Lung (tissue), 12 donors: ENCODE data around the gene SLX4. TPM values are rescaled to one million over a fixed set of nuclear protein-coding genes. Genes with fewer than 3 reads are reported as not detected.

Source experiments
- ATAC-seq: fragments of 200-7000 bp; cut with Tn5 transposase; one replicate; pipeline ENCODE4 v1.9.1; 2020; ENCODE audit warnings: moderate number of reproducible peaks; ENCODE audit not compliant: insufficient read depth, low FRiP score
- DNase-seq, 3 donors: peaks; one replicate each; pipeline ENCODE4 v3.0.0-alpha.2; 2013 to 2017
- H3K27ac ChIP-seq, 2 donors: one replicate each; pipeline ENCODE4 v1.5.1; 2013; ENCODE audit warnings: mild to moderate bottlenecking in 2 of 2, moderate library complexity in 2 of 2, control low read depth in 1 of 2, inconsistent platforms in 1 of 2, low read depth in 1 of 2, low read length in 1 of 2
- H3K27me3 ChIP-seq, 3 donors: one replicate each; pipeline ENCODE4 v1.5.1; 2013; ENCODE audit warnings: low read length in 2 of 3; ENCODE audit not compliant: control insufficient read depth in 3 of 3, insufficient read depth in 3 of 3
- H3K36me3 ChIP-seq, 4 donors: one replicate each; pipeline ENCODE4 v1.5.1; 2013; ENCODE audit warnings: low read length in 4 of 4, mild to moderate bottlenecking in 1 of 4, moderate library complexity in 1 of 4; ENCODE audit not compliant: control insufficient read depth in 4 of 4, insufficient read depth in 4 of 4
- H3K4me1 ChIP-seq, 5 donors: one replicate each; pipeline ENCODE4 v1.5.1; 2013; ENCODE audit warnings: low read length in 5 of 5, mild to moderate bottlenecking in 2 of 5, moderate library complexity in 1 of 5; ENCODE audit not compliant: control insufficient read depth in 5 of 5, insufficient read depth in 5 of 5
- H3K4me3 ChIP-seq: one replicate; pipeline ENCODE4 v1.5.1; 2013; ENCODE audit warnings: mild to moderate bottlenecking, control low read depth, moderate library complexity
- H3K9ac ChIP-seq, 2 donors: one replicate each; pipeline ENCODE4 v1.5.1; 2013; ENCODE audit warnings: low read length in 2 of 2, control low read depth in 1 of 2; ENCODE audit not compliant: insufficient read depth in 1 of 2
- H3K9me3 ChIP-seq, 4 donors: one replicate each; pipeline ENCODE4 v1.5.1; 2013; ENCODE audit warnings: low read length in 3 of 4, mild to moderate bottlenecking in 1 of 4, moderate library complexity in 1 of 4; ENCODE audit not compliant: control insufficient read depth in 4 of 4, insufficient read depth in 3 of 4
- CTCF ChIP-seq: IDR thresholded peaks from 2 replicates; pipeline ENCODE4 v1.5.1; 2012; ENCODE audit warnings: mild to moderate bottlenecking; ENCODE audit errors: control extremely low read depth, extremely low read depth
- WGBS, 2 donors: extraction: QIAGEN DNeasy Blood & Tissue Kit; methylation state at CpG; one replicate each; pipeline ENCODE4 v1.1.7; 2013; 5-methylcytosine and 5-hydroxymethylcytosine counted together
- polyA plus RNA-seq, 2 donors: library from polyadenylated mRNA; stranded (reverse); fragments of 200-250 nt; gene quantifications; one replicate each; pipeline ENCODE4 v1.2.1, GENCODE V29; 2013
- total RNA-seq, 2 donors: library from RNA; depleted of rRNA in 1 of 2; stranded (reverse); fragments of >200 nt in 1 of 2; gene quantifications; one replicate each; pipeline ENCODE4 v1.2.1, GENCODE V29; 2014 to 2021
- donor health status: control.
- donor health status: control.
- donor health status: Bipolar disorder and iron deficiency.
- donor health status: healthy.
- donor health status: DM: yes; HTN: yes; CAD: no.

Gene SLX4
- total and polyA plus RNA-seq, 4 donors = 2.4 to 7.0 (median 3.7) TPM

DNA sequence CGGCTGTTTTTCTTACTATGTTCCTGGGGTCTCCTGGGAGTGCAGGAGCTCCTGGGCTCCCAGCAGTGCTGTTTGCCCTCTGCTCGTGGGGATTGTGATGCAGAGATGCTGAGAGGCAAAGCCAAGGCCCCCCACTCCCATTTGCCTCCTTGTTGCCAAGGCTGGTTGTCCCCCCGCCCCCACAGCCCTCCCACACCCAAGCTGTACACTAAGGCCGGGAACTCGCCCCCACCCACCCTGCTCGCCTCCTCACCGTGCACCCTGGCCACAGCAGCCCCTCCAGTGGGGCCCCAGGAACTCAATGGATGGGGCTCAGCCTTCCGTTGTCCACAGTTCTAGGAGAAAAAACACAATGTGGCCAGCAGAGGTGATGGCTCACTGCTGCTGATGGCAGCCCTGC, 44.4 kb downstream of the SLX4 start:
- no peaks in the 10 kb centered on the region for H3K27me3 ChIP-seq
- 75 to 88% methylated on average over 7 to 8 of the region's 8 CpGs for WGBS, 2 donors
- ATAC-seq = no peak
- no peak for TF ChIP-seq CTCF
- no peak for DNase-seq
- no peak overlapping the region for H3K4me3 ChIP-seq
- no peak overlapping the region for H3K27ac ChIP-seq
- no peak overlapping the region for H3K9ac ChIP-seq
- peaks cover 0 to 16% (median 0%) of the 10 kb centered on the region in 4 donors for H3K36me3 ChIP-seq
- peaks cover 0 to 1% (median 0%) of the 10 kb centered on the region in 5 donors for H3K4me1 ChIP-seq
- H3K9me3 ChIP-seq = peaks cover 0 to 7% (median 3%) of the 10 kb centered on the region in 4 donors

DNA sequence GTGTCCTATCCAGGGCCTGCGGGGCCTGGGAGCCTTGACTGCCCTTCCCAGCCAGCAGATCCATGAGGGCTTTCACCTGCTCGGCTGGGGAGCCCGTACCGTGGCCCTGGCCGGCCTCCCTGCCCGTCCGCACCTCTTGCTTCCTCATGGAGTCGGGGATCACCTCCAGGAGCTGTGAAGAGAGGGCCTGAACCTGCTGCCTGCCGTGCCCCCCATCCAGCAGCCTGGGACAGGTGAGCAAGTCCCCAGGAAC, 46.6 kb downstream of the SLX4 start:
- Histone ChIP-seq H3K4me1 (peaks cover 0 to 1% (median 0%) of the 10 kb centered on the region in 5 donors), H3K9me3 (no peaks in the 10 kb centered on the region), H3K27ac (no peak overlapping the region), H3K9ac (no peak overlapping the region), H3K4me3 (no peak overlapping the region), H3K36me3 (peaks cover 0 to 17% (median 0%) of the 10 kb centered on the region in 4 donors), H3K27me3 (no peaks in the 10 kb centered on the region)
- TF ChIP-seq CTCF = no peak
- 96% methylated on average over 8 to 9 of the region's 9 CpGs for WGBS, 2 donors
- DNase-seq = no peak
- no peak for ATAC-seq

GRCh38 chr16:3564130-3564888, 47.1 kb downstream of the SLX4 start:
- no peak overlapping the region for H3K27ac ChIP-seq
- WGBS, 2 donors = 95% methylated on average over 43 of the region's 43 CpGs
- no peak overlapping the region for H3K4me3 ChIP-seq
- H3K4me1 ChIP-seq = peaks cover 0 to 1% (median 0%) of the 10 kb centered on the region in 5 donors
- H3K9ac ChIP-seq = no peak overlapping the region
- DNase-seq (no peak), ATAC-seq (no peak)
- H3K9me3 ChIP-seq = no peaks in the 10 kb centered on the region
- peaks cover 0 to 17% (median 0%) of the 10 kb centered on the region in 4 donors for H3K36me3 ChIP-seq
- TF ChIP-seq CTCF = no peak
- H3K27me3 ChIP-seq = no peaks in the 10 kb centered on the region
